GM10248 (cell line): ENCODE measurements around the gene FBXO46.

ENCODE experiments used
- CTCF ChIA-PET: fragments of 300-600 bp; sonication (Branson Sonifier 250); formaldehyde crosslinking; extraction: SDS; loops from one replicate; lab custom pipeline; 2021; ENCODE audit warnings: antibody characterized with exemption; lab: Yijun Ruan, JAX
- POLR2A ChIA-PET: fragments of 350-650 bp; sonication (Branson Sonifier 250); formaldehyde crosslinking; extraction: SDS; loops from one replicate; lab custom pipeline; 2020; ENCODE audit warnings: antibody characterized with exemption; lab: Yijun Ruan, JAX
- DNase-seq: peaks from one replicate; pipeline ENCODE4 v3.0.0; 2012; ENCODE audit errors: extremely low spot score
- TF ChIP-seq, protein P1 (sequence below): IDR thresholded peaks from 2 replicates; pipeline ENCODE4 v1.5.1; 2012; ENCODE audit warnings: mild to moderate bottlenecking, low read depth; ENCODE audit errors: extremely low read depth, missing control alignments, control extremely low read depth

Gene FBXO46

DNA sequence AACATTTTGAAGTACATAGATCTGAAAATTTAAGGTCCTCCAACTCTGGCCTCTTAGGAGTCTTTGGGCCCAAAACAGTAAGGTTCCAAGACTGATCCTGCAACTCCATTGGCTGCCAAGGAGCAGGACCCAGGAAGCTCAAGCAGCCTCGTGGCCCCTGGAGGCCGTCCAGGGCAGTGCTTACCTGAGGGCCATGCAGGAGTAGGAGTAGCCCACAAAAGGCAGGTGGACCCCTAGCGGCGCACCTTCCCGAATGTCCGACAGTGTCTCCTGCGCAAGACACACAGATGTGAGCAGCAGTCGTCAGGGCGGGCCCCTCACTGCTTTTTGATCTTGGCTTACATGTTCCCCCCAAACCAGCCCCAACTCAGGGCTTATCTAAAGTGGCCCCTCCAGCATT is 44.1 kb upstream of the FBXO46 start:
- CTCF ChIA-PET: interaction anchor here (3.1 kb wide), 1 partner anchor 42 kb away, joined by 11 read pairs; no protein-coding TSS in a partner anchor
- POLR2A ChIA-PET: no interaction called here
- DNase-seq: no peak
- TF ChIP-seq, protein P1, sequence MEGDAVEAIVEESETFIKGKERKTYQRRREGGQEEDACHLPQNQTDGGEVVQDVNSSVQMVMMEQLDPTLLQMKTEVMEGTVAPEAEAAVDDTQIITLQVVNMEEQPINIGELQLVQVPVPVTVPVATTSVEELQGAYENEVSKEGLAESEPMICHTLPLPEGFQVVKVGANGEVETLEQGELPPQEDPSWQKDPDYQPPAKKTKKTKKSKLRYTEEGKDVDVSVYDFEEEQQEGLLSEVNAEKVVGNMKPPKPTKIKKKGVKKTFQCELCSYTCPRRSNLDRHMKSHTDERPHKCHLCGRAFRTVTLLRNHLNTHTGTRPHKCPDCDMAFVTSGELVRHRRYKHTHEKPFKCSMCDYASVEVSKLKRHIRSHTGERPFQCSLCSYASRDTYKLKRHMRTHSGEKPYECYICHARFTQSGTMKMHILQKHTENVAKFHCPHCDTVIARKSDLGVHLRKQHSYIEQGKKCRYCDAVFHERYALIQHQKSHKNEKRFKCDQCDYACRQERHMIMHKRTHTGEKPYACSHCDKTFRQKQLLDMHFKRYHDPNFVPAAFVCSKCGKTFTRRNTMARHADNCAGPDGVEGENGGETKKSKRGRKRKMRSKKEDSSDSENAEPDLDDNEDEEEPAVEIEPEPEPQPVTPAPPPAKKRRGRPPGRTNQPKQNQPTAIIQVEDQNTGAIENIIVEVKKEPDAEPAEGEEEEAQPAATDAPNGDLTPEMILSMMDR: no peak

DNA sequence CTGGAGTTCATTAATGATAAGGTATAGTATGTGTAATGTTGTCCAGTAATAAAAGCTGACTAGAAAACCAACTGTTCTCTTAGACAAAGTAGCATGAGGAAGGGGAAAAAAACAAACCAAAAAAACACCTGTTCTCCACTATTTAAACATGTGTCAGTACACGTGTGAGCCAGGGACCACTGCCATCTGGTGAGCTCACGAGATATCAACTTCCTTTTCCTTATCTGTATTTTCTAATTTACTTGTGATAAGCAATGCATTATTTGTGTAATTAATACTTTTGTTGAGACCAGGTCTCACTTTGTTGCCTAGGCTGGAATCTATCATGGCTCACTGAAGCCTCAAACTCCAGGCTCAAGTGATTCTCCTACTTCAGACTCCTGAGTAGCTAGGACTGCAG is 42.7 kb upstream of the FBXO46 start:
- CTCF ChIA-PET: interaction anchor here (1.1 to 3.1 kb wide), 4 partner anchors 8 to 43 kb away, joined by 3 to 21 read pairs (median 8); no protein-coding TSS in a partner anchor
- POLR2A ChIA-PET: no interaction called here
- no peak for DNase-seq
- TF ChIP-seq, protein P1: no peak

DNA sequence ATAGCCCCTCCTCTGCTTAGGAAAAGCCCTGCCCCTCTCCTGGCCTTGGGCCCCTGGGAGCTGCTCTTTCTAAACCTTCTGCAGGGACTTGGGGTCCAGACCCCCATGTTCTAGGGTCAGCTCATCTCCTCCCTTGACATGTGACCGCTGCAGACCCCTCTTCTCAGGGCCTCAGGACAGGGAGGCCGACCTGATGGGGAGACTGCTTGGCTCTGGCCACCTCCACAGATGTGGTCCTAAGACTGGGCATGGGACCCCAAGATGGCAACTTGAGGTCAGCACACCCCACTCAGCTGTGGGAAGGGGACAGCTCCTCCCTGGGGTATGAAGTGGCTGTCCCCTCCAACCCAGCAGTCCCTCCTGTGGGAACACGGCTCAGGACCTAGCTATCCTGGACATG is 42.2 kb upstream of the FBXO46 start:
- TF ChIP-seq, protein P1: no peak
- CTCF ChIA-PET: interaction anchor here (1.1 to 3.1 kb wide), 5 partner anchors 9 to 110 kb away, joined by 3 to 21 read pairs (median 6); no protein-coding TSS in a partner anchor
- POLR2A ChIA-PET: no interaction called here

DNA sequence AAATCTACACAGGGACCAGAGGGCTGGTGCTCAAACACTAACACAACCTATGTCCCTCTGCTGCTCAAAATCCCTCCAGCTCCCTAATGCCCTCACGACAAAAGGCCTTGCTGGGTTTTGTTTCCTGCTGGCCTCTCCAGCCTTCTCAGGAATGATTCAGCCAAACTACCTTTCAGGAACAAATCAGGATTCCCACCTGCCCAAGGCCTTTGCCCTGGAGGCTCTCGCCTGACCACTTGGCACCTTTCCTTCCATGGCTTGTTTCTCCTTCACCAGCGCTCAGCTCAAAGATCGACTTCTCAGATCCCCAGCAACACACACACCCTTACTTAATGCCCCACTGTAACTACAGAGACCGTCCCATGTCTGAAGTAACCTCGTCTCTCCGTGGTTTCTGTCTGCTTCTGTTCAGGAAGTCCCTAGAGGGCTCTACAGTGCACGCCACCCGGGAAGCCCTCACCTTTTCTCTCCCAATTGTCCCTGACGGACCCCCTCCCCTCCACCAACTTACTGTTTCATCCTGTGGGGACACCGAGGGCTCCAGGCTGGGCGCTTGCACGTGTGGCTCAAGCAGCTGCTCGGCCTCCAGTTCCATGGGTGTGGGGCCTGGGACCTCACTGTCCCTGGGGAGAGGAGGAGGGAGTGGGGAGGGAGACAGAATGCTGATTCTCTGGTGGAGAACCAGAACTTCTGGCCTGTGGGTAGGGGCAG is 41.6 kb upstream of the FBXO46 start:
- TF ChIP-seq, protein P1: no peak
- POLR2A ChIA-PET: no interaction called here
- CTCF ChIA-PET: interaction anchor here (1.3 to 5.8 kb wide), 5 partner anchors 9 to 111 kb away, joined by 5 to 63 read pairs (median 11); partner anchors contain the start of gene DMPK
- DNase-seq: no peak

More for the DNA sequence above, 42.2 kb upstream of the FBXO46 start:
- DNase-seq: no peak

DNA sequence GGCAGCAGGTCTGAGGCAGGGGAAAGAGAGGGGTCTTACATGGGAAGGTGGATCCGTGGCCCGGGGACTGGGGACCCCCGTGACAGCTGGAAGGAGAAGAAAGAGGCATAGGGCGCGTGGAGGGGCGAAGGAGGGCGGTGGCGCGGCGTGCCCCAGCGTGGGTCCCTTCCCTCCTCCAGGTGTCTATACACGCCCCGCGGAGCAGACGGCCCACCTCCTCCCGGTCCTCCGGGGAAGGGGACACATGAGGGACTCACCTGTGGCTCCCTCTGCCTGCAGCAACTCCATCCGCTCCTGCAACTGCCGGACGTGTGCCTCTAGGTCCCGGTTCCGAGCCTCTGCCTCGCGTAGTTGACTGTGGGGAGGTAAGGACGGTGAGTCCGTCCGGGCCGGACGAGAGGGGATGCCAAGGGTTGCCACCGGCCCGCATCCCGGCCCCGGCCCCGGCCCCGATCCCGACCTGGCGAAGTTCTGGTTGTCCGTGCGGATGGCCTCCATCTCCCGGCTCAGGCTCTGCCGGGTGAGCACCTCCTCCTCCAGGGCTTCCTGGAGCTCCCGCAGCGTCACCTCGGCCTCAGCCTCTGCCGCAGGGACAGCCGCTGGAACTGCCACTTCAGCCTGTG is 40.7 kb upstream of the FBXO46 start:
- no peak for DNase-seq
- TF ChIP-seq, protein P1: no peak
- ChIA-PET POLR2A (no interaction called here), CTCF (interaction anchor here (1.3 to 5.8 kb wide), 8 partner anchors 9 to 111 kb away, joined by 5 to 77 read pairs (median 26); partner anchors contain the start of genes DMPK and DMWD)
